IPS DF 6.9 (cell line): ENCODE measurements around the gene APOL2.
A peak's percentile ranks its signal among the peaks of the same experiment; 100 is the strongest.
"Not testable (repeated sequence)": the region's sequence is repeated elsewhere in the genome, so short reads cannot be mapped to it uniquely, and the experiment has no call there.

Source experiments
- DNase-seq: peaks from one replicate; pipeline ENCODE4 v3.0.0-alpha.2; 2013; ENCODE audit warnings: low read depth, low spot score
- H3K27ac ChIP-seq: one replicate; pipeline ENCODE4 v1.5.1; 2013; ENCODE audit warnings: low read length, control low read depth
- H3K27me3 ChIP-seq: 2 replicates; pipeline ENCODE4 v1.6.1; 2013; ENCODE audit warnings: mild to moderate bottlenecking, low read length; ENCODE audit not compliant: control insufficient read depth, insufficient read depth
- H3K36me3 ChIP-seq: 2 replicates; pipeline ENCODE4 v1.6.1; 2013; ENCODE audit warnings: low read length; ENCODE audit not compliant: control insufficient read depth, insufficient read depth
- H3K4me1 ChIP-seq: 2 replicates; pipeline ENCODE4 v1.6.1; 2013; ENCODE audit warnings: low read length; ENCODE audit not compliant: control insufficient read depth, insufficient read depth
- H3K4me3 ChIP-seq: 2 replicates; pipeline ENCODE4 v1.5.1; 2013; ENCODE audit warnings: mild to moderate bottlenecking, low read length
- H3K9me3 ChIP-seq: 2 replicates; pipeline ENCODE4 v1.6.1; 2013; ENCODE audit warnings: low read length, inconsistent platforms; ENCODE audit not compliant: control insufficient read depth, insufficient read depth
- WGBS: extraction: QIAGEN DNeasy Blood & Tissue Kit; methylation state at CpG from one replicate; pipeline ENCODE4 v1.1.7; 2013; ENCODE audit warnings: mixed read lengths, missing lambda C conversion rate; ENCODE audit not compliant: insufficient read length, insufficient coverage; 5-methylcytosine and 5-hydroxymethylcytosine counted together

The APOL2 gene

GRCh38 chr22:36187862-36188261, 51.5 kb downstream of the APOL2 start:
- no CpG with 5 or more reads among the region's 6 CpGs for WGBS

GRCh38 chr22:36185828-36186624, 53.3 kb downstream of the APOL2 start:
- Histone ChIP-seq H3K9me3 (no peaks in the 10 kb centered on the region), H3K27ac (no peak overlapping the region), H3K4me1 (peaks cover 1% of the 10 kb centered on the region; the same call in 1 of the 2 replicates), H3K36me3 (no peaks in the 10 kb centered on the region), H3K27me3 (no peaks in the 10 kb centered on the region), H3K4me3 (no peak overlapping the region)
- no peak for DNase-seq
- WGBS = no CpG with 5 or more reads among the region's 14 CpGs

More at GRCh38 chr22:36187862-36188261, 51.5 kb downstream of the APOL2 start:
- H3K27ac ChIP-seq, H3K9me3 ChIP-seq, H3K36me3 ChIP-seq, H3K4me3 ChIP-seq, DNase-seq, H3K4me1 ChIP-seq, H3K27me3 ChIP-seq: not testable (repeated sequence)

GRCh38 chr22:36184433-36185025, 54.8 kb downstream of the APOL2 start:
- Histone ChIP-seq H3K4me3 (no peak overlapping the region), H3K9me3 (no peaks in the 10 kb centered on the region), H3K27ac (no peak overlapping the region), H3K4me1 (no peaks in the 10 kb centered on the region), H3K36me3 (no peaks in the 10 kb centered on the region), H3K27me3 (no peaks in the 10 kb centered on the region)
- no CpG with 5 or more reads among the region's 10 CpGs for WGBS
- DNase-seq = no peak

- Histone ChIP-seq H3K36me3 (no peaks in the 10 kb centered on the region), H3K27ac (no peak overlapping the region)
- no CpG with 5 or more reads among the region's 7 CpGs for WGBS
These were observed 55.9 kb downstream of the APOL2 start for GRCh38 chr22:36183446-36183845.

GRCh38 chr22:36182857-36183256, 56.5 kb downstream of the APOL2 start:
- no peak for DNase-seq
- Histone ChIP-seq H3K36me3 (no peaks in the 10 kb centered on the region), H3K27me3 (no peaks in the 10 kb centered on the region), H3K27ac (no peak overlapping the region), H3K4me3 (no peak overlapping the region), H3K9me3 (no peaks in the 10 kb centered on the region), H3K4me1 (no peaks in the 10 kb centered on the region)
- no CpG with 5 or more reads among the region's 6 CpGs for WGBS

More at GRCh38 chr22:36183446-36183845, 55.9 kb downstream of the APOL2 start:
- H3K9me3 ChIP-seq = no peaks in the 10 kb centered on the region
- H3K27me3 ChIP-seq = no peaks in the 10 kb centered on the region
- H3K4me3 ChIP-seq = no peak overlapping the region
- no peak for DNase-seq
- H3K4me1 ChIP-seq = no peaks in the 10 kb centered on the region

- no CpG with 5 or more reads among the region's 7 CpGs for WGBS
- Histone ChIP-seq H3K27me3 (no peaks in the 10 kb centered on the region), H3K36me3 (no peaks in the 10 kb centered on the region), H3K4me3 (no peak overlapping the region), H3K9me3 (no peaks in the 10 kb centered on the region), H3K27ac (no peak overlapping the region), H3K4me1 (no peaks in the 10 kb centered on the region)
- no peak for DNase-seq
These were observed 57.3 kb downstream of the APOL2 start for GRCh38 chr22:36182056-36182455.

GRCh38 chr22:36180928-36181327, 58.4 kb downstream of the APOL2 start:
- no peaks in the 10 kb centered on the region for H3K9me3 ChIP-seq
- H3K27ac ChIP-seq = no peak overlapping the region
- no peak overlapping the region for H3K4me3 ChIP-seq
- WGBS = no CpG with 5 or more reads among the region's 6 CpGs
- no peaks in the 10 kb centered on the region for H3K4me1 ChIP-seq
- no peak for DNase-seq
- H3K36me3 ChIP-seq = no peaks in the 10 kb centered on the region
- no peaks in the 10 kb centered on the region for H3K27me3 ChIP-seq

- no CpG with 5 or more reads among the region's 22 CpGs for WGBS
- DNase-seq = peak; percentile 48
- H3K4me1 ChIP-seq = no peaks in the 10 kb centered on the region
- no peak overlapping the region for H3K27ac ChIP-seq
- no peaks in the 10 kb centered on the region for H3K36me3 ChIP-seq
- H3K4me3 ChIP-seq = no peak overlapping the region
- H3K27me3 ChIP-seq = no peaks in the 10 kb centered on the region
- no peaks in the 10 kb centered on the region for H3K9me3 ChIP-seq
These were observed 59.1 kb downstream of the APOL2 start for GRCh38 chr22:36180038-36180880.

GRCh38 chr22:36177160-36177559, 62.2 kb downstream of the APOL2 start:
- no peaks in the 10 kb centered on the region for H3K27me3 ChIP-seq
- no peak overlapping the region for H3K4me3 ChIP-seq
- H3K36me3 ChIP-seq = no peaks in the 10 kb centered on the region
- no peaks in the 10 kb centered on the region for H3K9me3 ChIP-seq
- WGBS = no CpG with 5 or more reads among the region's 3 CpGs
- no peak for DNase-seq
- H3K4me1 ChIP-seq = no peaks in the 10 kb centered on the region
- no peak overlapping the region for H3K27ac ChIP-seq
